GM12878 (cell line): Measurements from ENCODE around the gene CHDH. TPM values are rescaled to one million over a fixed set of nuclear protein-coding genes. Genes with fewer than 3 reads are reported as not detected.

Experiments
- ATAC-seq: fragments of 200-7000 bp; cut with Tn5 transposase; 3 replicates; pipeline ENCODE4 v1.9.1; 2020; ENCODE audit warnings: mild to moderate bottlenecking, moderate library complexity
- BruUV-seq: library from RNA; stranded (reverse); fragments of 400-500 nt; replicated peaks from 2 replicates; lab custom pipeline; 2021; lab: Mats Ljungman, UMichigan
- CTCF ChIA-PET: fragments of 300-600 bp; sonication (Branson Sonifier 250); formaldehyde crosslinking; extraction: SDS; loops from one replicate; lab custom pipeline; 2021; ENCODE audit warnings: inconsistent platforms; lab: Yijun Ruan, JAX
- POLR2A ChIA-PET: fragments of 350-600 bp; formaldehyde crosslinking; extraction: SDS; loops from one replicate; lab custom pipeline; 2021; ENCODE audit warnings: inconsistent platforms; lab: Charles Lee
- RAD21 ChIA-PET: fragments of 300-600 bp; sonication (Branson Sonifier 250); formaldehyde crosslinking; loops from one replicate; lab custom pipeline; 2023; ENCODE audit warnings: antibody characterized with exemption; ENCODE audit not compliant: unreplicated experiment; lab: Charles Lee
- SMC1A ChIA-PET: fragments of 300-600 bp; sonication (Branson Sonifier 250); formaldehyde crosslinking; loops from one replicate; lab custom pipeline; 2023; ENCODE audit not compliant: unreplicated experiment, uncharacterized antibody; lab: Charles Lee
- DNase-seq: peaks from one replicate; pipeline ENCODE4 v3.0.0-alpha.2; 2011; ENCODE audit warnings: low read depth, low spot score
- FAIRE-seq: peaks from 3 replicates; lab custom pipeline; 2011; peaks lifted over from hg19 to GRCh38; lab: Jason Lieb, UNC
- H2AFZ ChIP-seq: 2 replicates; pipeline ENCODE4 v1.6.0; 2011; ENCODE audit warnings: low read depth, low read length, control low read depth; ENCODE audit not compliant: control insufficient read depth
- H3K27ac ChIP-seq: 2 replicates; pipeline ENCODE4 v1.5.1; 2011; ENCODE audit warnings: control low read depth; ENCODE audit not compliant: control insufficient read depth, insufficient read depth
- H3K27me3 ChIP-seq, 2 experiments: replicated peaks in 1 of 2; 2 replicates each; pipeline versions ENCODE4 v1.6.0 to v1.6.1; 2011; ENCODE audit warnings: low read length in 1 of 2; ENCODE audit not compliant: control insufficient read depth in 2 of 2, insufficient read depth in 2 of 2
- H3K36me3 ChIP-seq, 2 experiments: 2 replicates each; pipeline ENCODE4 v1.5.1; 2011; ENCODE audit warnings: low read length in 1 of 2; ENCODE audit not compliant: control insufficient read depth in 2 of 2, insufficient read depth in 2 of 2
- H3K4me1 ChIP-seq: 2 replicates; pipeline ENCODE4 v1.6.1; 2011; ENCODE audit warnings: mild to moderate bottlenecking, low read length, moderate library complexity, mixed read lengths; ENCODE audit not compliant: control insufficient read depth, insufficient read depth
- H3K4me2 ChIP-seq: 2 replicates; pipeline ENCODE4 v1.6.0; 2011; ENCODE audit warnings: control low read depth; ENCODE audit not compliant: control insufficient read depth, insufficient read depth
- H3K4me3 ChIP-seq: fragments of 200-600 bp; sonication (generic); 2 replicates; pipeline ENCODE4 v1.5.1; 2016
- H3K79me2 ChIP-seq: 2 replicates; pipeline ENCODE4 v1.6.0; 2011; ENCODE audit warnings: low read length; ENCODE audit not compliant: control insufficient read depth, insufficient read depth
- H3K9ac ChIP-seq: 2 replicates; pipeline ENCODE4 v1.8.0; 2011; ENCODE audit warnings: low read length, control low read depth, mixed read lengths; ENCODE audit not compliant: control insufficient read depth, insufficient read depth
- H3K9me3 ChIP-seq: replicated peaks from 3 replicates; pipeline ENCODE4 v1.5.1; 2011; ENCODE audit warnings: mild to moderate bottlenecking, low read length; ENCODE audit not compliant: control insufficient read depth, insufficient read depth
- H4K20me1 ChIP-seq: 2 replicates; pipeline ENCODE4 v1.6.0; 2011; ENCODE audit not compliant: control insufficient read depth, insufficient read depth
- CEBPZ ChIP-seq: fragments of 150-350 bp; IDR thresholded peaks from 2 replicates; pipeline ENCODE4 v1.6.1; 2016; ENCODE audit warnings: low read depth, low read length
- CUX1 ChIP-seq: IDR thresholded peaks from 2 replicates; pipeline ENCODE4 v1.6.1; 2012; ENCODE audit warnings: improper control_type of control experiment, low read depth, low read length; ENCODE audit not compliant: insufficient replicate concordance
- IRF3 ChIP-seq: fragments of 450-650 bp; IDR thresholded peaks from 2 replicates; pipeline ENCODE4 v1.6.1; 2014; ENCODE audit warnings: mild to moderate bottlenecking
- NFYB ChIP-seq: IDR thresholded peaks from 2 replicates; pipeline ENCODE4 v1.6.1; 2011; ENCODE audit warnings: low read depth, mild to moderate bottlenecking, low read length, improper control_type of control experiment, moderate library complexity; ENCODE audit not compliant: insufficient read depth
- PBX3 ChIP-seq: IDR thresholded peaks from 2 replicates; pipeline ENCODE4 v1.6.1; 2011; ENCODE audit warnings: mild to moderate bottlenecking, low read depth, low read length, moderate library complexity; ENCODE audit not compliant: insufficient replicate concordance
- PKNOX1 ChIP-seq: fragments of 450-650 bp; IDR thresholded peaks from 2 replicates; pipeline ENCODE4 v1.6.1; 2016; ENCODE audit warnings: mild to moderate bottlenecking
- POLR2AphosphoS2 ChIP-seq: IDR thresholded peaks from 2 replicates; pipeline ENCODE4 v1.6.1; 2011; ENCODE audit warnings: low read depth, mild to moderate bottlenecking, low read length, improper control_type of control experiment, moderate library complexity
- SP1 ChIP-seq: IDR thresholded peaks from one replicate; pipeline ENCODE4 v1.6.1; 2011; ENCODE audit warnings: low read depth, low read length
- SPI1 ChIP-seq: IDR thresholded peaks from 2 replicates; pipeline ENCODE4 v1.6.1; 2011; ENCODE audit warnings: low read depth, mild to moderate bottlenecking, low read length, moderate library complexity, borderline replicate concordance; ENCODE audit not compliant: insufficient read depth
- TCF12 ChIP-seq: IDR thresholded peaks from 2 replicates; pipeline ENCODE4 v1.6.1; 2011; ENCODE audit warnings: low read depth, mild to moderate bottlenecking, low read length
- ZNF207 ChIP-seq: fragments of 450-650 bp; IDR thresholded peaks from 2 replicates; pipeline ENCODE4 v1.6.1; 2014; ENCODE audit warnings: antibody characterized with exemption, mild to moderate bottlenecking, borderline replicate concordance
- WGBS: methylation state at CpG from one replicate; pipeline ENCODE4 v1.1.6; 2016; ENCODE audit warnings: low lambda C conversion rate; ENCODE audit not compliant: insufficient replicate concordance, insufficient coverage; ENCODE audit errors: missing lambda C conversion rate; 5-methylcytosine and 5-hydroxymethylcytosine counted together
- in situ Hi-C: fragments of 300-500 bp; cut with MboI; formaldehyde crosslinking; loops from 9 replicates; pipeline ENCODE4 v1.14.3; 2018; ENCODE audit warnings: mixed read lengths
- intact Hi-C: fragments of 100-400 bp; cut with micrococcal nuclease; formaldehyde crosslinking; loops from one replicate; pipeline ENCODE4 v1.14.2; 2022; ENCODE audit not compliant: unreplicated experiment
- polyA plus RNA-seq, 11 experiments: library from polyadenylated mRNA; depleted of rRNA in 4 of 11; unstranded in 6 of 11; stranded (reverse) in 5 of 11; fragments of >200 nt; fragmentation: Nextera tagmentation in 4 of 11; fragmentation: Illumina TruSeq in 1 of 11; extraction: Ambion mirVana in 4 of 11; extraction: Trizol in 1 of 11; gene quantifications; 1 replicate in 1 of 11; 2 replicates in 10 of 11; pipeline versions ENCODE4 v1.2.1 to v1.2.3, GENCODE V29; 2011 to 2016; ENCODE audit warnings: inconsistent platforms in 2 of 11, missing spikeins in 2 of 11, low read depth in 1 of 11
- total RNA-seq, 4 experiments: library from RNA; depleted of rRNA in 3 of 4; stranded (reverse); fragments of >200 nt in 3 of 4; fragmentation: Illumina TruSeq in 1 of 4; extraction: Trizol in 1 of 4; gene quantifications; 2 replicates each; pipeline versions ENCODE4 v1.2.1 to v1.2.3, GENCODE V29; 2013 to 2021

Gene CHDH
- total and polyA plus RNA-seq, 10 of the 15 experiments (the other 5 are each of a cell fraction or from before 2014, with no cell fraction given): 0.95 to 8.3 (median 2.9) TPM

GRCh38 chr3:53809267-53809666 is 37.0 kb downstream of the CHDH start:
- no peaks in the 10 kb centered on the region for H4K20me1 ChIP-seq
- intact Hi-C loops: no loop called here
- no peak overlapping the region for H3K4me3 ChIP-seq
- no peak for ATAC-seq
- no peak overlapping the region for H3K27ac ChIP-seq
- RAD21 ChIA-PET: no interaction called here
- H3K27me3 ChIP-seq: no peaks in the 10 kb centered on the region
- POLR2A ChIA-PET: no interaction called here
- no peak overlapping the region for H3K4me2 ChIP-seq
- no peak overlapping the region for H3K9ac ChIP-seq
- SMC1A ChIA-PET: interaction anchor here (0.8 kb wide), 1 partner anchor 23 kb away, joined by 3 read pairs; no protein-coding TSS in a partner anchor
- in situ Hi-C loops: no loop called here
- no TSS peak for BruUV-seq
- no peaks in the 10 kb centered on the region for H3K9me3 ChIP-seq
- 54% methylated on average over 12 of the region's 12 CpGs for WGBS
- CTCF ChIA-PET: interaction anchor here (1.3 kb wide), 1 partner anchor 9 kb away, joined by 4 read pairs; no protein-coding TSS in a partner anchor
- peaks cover 17% of the 10 kb centered on the region for H3K4me1 ChIP-seq
- H3K79me2 ChIP-seq: no peaks in the 10 kb centered on the region
- H2AFZ ChIP-seq: no peak overlapping the region
- no peak for FAIRE-seq
- H3K36me3 ChIP-seq: no peaks in the 10 kb centered on the region
- DNase-seq: no peak
- TF ChIP-seq IRF3 (no peak), NFYB (no peak), CEBPZ (no peak), CUX1 (no peak), PKNOX1 (no peak), ZNF207 (no peak), TCF12 (no peak), SP1 (no peak), SPI1 (no peak), POLR2AphosphoS2 (no peak), PBX3 (no peak)
